A204.1 (cell line): Measurements from ENCODE around the gene TTC32.
"Not testable (repeated sequence)": the region's sequence is repeated elsewhere in the genome, so short reads cannot be mapped to it uniquely, and the experiment has no call there.

Experiments used
- FAIRE-seq: peaks from 2 replicates; lab custom pipeline; 2012; peaks lifted over from hg19 to GRCh38; lab: Jason Lieb, UNC

Gene TTC32

DNA sequence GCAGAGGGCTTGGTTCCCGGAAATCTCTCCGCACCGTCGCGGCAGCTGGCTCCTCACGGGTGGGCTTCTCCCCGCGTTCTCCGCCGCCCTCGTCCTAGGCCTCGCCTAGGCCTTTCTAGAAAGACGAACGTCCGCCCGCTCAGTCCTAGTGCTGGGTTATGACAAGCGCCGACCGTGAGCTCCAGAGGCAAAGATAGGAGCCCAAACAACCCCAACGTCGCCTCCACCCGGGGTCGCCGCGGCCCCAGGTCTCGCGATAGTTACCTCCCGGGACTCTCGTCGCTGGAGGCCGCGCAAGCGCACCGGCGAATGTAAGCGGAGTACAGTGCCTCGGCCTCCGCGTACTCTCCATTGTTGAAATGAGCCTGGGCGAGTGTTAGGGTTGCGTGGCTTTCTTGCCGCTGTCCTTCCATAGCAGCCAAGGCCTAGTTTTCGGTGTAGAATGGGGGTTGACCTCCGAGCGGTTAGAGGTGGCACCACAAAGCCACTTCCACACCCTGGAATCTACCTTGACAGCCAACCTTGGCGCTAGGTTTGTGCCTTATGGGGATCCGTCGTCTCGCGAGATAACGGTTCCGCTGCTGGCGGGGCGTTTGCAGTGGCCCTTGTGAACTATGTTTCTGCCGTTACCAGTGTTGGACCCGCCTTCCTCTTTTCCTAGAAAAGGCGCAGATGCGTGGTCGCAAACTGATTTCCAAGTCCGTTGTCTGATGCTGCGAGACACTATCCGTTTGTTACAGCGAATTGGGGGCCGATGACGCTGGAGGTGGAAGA, at the start of gene TTC32:
TTC32 (minus strand) TSS at position 542 of the 774 bp plus-strand sequence; CDS start at position 413, 129 bp downstream.
- no peak for FAIRE-seq

DNA sequence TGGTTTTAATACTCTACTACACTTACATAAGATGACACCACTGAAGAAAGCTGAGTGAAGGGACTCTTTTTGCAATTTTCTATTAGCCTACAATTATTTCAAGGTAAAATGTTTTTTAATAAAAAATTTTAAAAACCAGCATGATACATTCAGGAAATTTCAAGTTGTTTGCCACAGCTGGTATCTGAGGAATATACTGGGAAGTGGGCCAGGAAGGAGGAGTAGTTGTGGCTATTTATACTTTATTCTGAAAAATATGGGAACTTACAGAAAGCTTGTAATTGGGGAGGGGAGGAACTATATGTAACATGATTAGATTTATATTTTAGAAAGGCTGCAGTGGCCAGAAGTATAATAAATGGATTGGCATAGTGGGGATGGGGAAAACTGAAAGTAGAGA, 47.3 kb upstream of the TTC32 start:
- FAIRE-seq, result no peak

DNA sequence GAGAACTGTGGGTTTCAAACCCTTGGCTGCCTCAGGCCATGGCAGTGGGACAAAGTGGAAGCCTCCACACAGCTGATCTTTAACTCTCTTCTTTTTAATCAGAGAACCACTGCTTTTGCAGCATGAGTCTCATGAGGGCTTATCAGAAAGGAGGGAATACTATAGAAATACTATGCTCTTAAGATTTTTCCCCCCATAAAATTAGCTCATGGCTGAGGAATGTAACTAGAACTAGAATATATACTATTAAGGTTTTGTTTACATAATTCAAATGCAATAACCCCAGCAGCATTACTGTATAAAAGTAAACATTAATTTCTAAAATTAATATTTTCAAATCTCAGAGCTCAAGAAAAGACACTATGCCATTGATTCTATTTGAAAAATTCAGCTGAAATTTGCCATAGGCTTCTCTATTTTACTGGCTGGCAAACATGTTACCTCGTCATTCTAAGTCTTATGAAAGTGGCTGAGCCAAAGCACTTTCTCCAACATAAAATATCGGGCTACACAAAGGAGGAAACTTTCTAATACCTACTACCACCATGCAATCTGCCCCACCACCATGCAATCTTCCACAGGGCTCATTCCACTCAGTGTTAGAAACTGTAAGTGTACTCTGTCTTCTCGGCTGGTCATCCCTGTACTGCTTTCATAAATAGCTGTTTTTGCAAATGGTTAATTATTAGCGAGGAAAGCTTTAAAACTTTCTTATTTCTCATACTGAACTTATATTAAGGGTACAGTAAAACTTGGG, 45.6 kb upstream of the TTC32 start:
- FAIRE-seq, result no peak

DNA sequence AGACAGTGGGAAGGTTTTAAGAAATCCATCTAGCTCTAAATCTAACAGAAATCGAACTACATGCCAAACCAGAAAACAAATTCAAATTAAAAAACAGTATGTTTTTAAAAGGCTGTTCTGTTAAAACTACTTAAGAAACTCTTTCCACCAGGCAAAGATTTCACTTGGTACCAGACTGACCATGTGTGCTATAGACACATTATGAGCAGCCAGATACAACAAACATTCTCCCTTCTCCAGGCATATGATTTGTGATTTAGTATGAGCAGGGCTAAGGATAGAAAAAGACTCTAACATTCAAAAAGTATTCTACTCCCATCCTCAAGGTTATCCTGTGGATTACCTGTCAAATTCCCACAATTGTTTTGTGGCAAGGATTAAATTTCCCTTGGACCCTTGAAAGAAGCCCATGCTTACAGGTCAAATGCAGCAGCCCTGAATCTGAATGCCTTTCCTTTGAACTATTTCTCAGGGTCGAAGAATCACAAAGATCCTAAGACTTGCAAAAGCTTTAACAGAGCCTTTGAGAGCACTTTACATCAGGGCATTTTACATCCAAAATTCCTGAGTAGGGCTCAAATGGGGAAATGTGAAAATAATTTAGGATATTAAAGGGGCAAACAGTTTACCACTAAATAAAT, 42.5 kb upstream of the TTC32 start:
- FAIRE-seq, result no peak

DNA sequence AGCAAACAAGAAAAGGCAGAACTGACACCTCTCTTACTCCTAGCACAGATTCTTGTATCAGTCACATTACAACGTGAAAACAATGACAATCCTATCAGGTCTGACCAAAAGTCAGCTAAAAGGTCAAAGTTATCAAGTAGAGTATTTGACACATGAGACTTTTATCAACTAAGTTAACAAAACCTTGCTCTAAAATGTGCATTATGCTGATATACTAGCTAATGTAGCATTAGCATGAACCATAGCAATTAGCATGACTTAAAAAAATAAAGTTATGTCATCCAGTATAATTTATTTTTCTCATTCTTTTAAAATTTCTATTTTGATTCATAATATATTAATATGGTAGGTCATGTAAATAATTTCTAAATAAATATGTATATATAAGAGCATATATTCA, 41.4 kb upstream of the TTC32 start:
- FAIRE-seq, result peak; percentile 67

DNA sequence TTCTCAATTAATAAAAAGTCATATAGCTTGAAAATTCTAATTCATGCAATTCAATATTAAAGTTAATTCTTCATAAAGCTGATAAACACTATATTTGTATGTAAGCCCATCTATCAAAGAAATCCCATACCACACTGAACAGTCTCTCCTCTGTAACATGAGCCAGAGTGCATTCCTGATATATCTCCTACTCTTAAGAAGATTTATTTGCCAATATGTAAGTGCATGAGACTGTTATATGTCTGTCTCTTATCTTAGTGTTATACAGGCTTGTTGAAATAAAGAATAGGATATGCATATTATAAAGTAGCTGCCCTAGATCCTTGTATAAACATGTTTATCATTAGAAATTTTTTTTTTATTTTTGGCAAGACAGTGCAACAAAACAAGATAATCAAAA, 40.4 kb upstream of the TTC32 start:
- no peak for FAIRE-seq

DNA sequence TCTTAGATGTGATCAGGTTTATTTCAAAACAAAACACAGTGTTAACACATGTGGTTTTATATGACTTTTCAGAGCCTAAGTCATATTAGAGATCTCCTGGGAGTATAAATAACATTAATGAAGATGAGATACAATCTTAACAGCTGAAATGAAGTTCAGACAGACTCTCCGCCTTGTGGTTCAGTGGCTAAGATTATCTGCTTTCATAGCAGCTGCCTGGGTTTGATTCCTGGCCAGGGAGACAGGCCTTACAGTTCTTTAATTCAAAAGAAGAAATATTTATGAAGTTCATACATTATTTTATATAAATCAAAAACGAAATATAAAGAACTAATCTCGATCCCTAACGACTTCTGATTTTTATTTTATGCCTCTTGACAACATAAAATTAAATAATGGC, 35.2 kb upstream of the TTC32 start:
- FAIRE-seq, result no peak

DNA sequence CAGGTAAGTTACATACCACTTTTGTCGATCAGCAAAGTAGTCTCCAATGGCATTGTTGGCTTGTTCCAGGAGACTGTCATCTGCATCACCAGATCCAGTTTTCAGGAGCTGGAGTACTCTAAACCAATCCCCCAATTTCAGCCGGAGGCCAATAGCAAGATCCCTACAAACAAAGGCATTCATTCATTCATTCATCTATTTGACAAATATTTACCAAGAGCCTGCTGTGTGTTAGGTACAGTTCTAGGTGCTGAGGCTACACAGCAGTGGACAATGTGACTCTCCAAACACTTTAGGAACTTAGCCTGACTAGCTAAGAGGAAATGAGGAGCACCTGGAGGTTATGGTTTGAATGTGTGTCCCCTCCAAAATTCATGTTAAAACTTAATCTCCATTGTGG, 34.4 kb upstream of the TTC32 start:
- FAIRE-seq, result no peak

DNA sequence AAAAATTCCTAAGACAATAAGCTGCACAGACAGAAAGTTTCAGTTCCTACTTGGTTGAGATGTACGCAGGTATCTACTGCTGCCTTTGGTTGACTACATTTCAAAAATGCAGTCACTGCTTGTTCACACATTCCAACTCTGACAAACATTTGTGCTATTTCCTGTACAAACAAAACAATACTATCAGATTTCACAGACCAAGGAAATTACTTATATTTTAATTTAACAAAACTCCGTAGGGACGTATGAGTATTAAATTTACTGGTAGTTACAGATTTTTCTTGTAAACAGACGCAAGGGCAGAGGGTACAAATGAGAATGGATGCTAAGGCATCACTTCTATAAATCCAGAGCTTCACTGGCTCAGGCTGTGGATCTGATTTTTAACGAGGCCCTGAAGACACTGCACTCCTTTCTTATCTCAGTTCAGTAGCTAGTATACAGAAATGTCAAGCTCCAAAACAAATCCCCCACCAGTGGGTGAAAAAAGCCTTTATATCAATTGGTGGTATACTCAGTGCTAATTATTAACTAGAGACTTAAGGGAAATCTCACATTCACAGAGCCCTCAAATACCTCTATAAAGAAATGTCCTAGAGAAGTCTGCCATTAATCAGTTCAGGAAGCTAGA, 31.7 kb upstream of the TTC32 start:
- no peak for FAIRE-seq

DNA sequence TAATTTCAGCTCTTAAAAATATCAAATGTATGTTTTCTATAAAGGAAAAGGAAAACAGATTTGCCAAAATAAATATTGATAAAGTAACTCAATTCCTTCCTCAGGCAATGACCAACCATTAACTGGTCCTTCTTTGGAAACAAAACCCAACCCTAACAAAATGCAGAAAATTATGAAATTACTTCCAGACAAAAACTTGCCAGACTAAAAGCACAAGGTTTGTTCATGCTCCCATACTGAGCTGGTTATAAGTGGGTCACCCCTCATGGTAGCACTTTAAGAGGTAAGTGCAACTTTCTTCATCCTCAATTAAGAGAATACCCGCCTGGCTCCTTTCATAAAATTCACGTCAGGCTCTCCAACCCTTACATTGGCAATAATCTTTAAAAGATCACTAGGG, 31.1 kb upstream of the TTC32 start:
- FAIRE-seq, result no peak

DNA sequence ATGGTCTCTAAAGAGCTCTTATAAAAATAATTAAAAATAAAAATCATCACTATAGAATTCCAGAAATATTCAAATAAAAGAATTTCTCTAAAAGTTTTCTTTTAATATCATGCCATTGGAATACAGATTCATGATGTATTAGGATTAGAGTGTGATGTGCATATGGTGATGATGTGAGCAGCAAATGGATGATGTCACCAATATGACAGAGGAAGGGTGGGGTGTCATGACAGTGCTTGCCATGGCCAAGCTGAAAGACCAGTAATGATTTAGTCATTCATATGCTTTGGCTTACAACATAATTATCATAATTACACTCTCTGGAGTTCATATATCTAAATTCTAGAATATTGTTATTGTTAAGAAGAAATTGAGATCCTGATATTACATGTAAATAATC, 27.4 kb upstream of the TTC32 start:
- no peak for FAIRE-seq

DNA sequence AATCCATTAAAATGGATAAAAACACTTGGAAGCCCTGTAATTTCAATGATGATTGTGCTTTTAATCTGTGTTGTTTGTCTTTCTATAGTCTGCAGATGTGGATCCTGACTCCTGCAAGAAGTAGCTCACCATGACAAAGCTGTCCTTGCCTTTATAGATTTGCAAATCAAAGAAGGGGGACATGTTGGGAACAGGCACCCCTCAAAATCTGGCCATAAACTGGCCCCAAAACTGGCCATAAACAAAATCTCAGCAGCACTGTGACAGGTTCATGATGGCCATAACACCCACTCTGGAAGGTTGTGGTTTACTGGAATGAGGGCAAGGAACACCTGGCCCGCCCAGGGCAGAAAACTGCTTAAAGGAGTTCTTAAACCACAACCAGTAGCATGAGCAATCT, 26.0 kb upstream of the TTC32 start:
- FAIRE-seq, result not testable (repeated sequence)

DNA sequence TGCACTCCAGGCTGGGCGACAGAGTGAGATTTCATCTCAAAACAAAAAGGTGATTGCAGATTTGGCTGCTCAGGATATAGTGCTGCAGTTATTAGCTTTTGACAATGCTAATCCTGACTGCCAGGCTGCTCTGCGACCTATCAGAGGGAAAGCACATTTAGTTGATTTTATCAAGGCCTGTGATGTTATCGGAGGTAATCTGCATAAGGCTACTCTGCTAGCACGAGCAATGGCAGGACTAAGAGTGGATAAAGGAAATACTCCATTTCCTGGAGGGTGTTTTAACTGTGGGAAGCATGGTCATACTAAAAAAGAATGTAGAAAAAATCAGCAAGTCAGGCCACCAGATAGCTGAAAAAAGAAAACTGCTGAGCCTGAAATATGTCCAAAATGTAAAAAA, 22.7 kb upstream of the TTC32 start:
- not testable (repeated sequence) for FAIRE-seq

DNA sequence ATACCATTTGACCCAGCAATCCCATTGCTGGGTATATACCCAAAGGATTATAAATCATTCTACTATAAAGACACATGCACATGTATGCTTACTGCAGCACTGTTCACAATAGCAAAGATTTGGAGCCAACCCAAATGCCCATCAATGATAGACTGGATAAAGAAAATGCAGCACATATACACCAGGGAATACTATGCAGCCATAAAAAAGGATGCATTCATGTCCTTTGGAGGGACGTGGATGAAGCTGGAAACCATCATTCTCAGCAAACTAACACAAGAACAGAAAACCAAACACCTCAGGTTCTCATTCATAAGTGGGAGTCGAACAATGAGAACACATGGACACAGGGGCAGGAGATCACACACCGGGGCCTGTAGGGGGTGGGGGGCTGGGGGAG, 20.4 kb upstream of the TTC32 start:
- FAIRE-seq, result not testable (repeated sequence)

DNA sequence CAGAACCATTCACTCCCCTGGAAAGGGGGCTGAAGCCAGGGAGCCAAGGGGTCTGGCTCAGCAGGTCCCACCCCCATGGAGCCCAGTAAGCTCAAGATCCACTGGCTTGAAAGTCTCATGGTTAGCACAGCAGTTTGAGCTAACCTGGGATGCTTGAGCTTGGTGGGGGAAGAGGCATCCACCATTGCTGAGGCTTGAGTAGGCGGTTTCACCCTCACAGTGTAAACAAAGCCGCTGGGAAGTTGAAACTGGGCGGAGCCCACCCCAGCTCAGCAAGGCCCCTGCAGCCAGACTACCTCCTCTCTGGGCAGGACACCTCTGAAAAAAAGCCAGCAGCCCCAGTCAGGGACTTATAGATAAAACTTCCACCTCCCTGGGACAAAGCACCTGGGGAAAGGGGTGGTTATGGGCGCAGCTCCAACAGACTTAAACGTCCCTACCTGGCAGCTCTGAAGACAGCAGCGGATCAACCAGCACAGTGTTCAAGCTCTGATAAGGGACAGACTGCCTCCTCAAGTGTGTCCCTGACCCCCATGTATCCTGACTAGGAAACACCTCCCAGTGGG, 14.7 kb upstream of the TTC32 start:
- FAIRE-seq, result no peak

DNA sequence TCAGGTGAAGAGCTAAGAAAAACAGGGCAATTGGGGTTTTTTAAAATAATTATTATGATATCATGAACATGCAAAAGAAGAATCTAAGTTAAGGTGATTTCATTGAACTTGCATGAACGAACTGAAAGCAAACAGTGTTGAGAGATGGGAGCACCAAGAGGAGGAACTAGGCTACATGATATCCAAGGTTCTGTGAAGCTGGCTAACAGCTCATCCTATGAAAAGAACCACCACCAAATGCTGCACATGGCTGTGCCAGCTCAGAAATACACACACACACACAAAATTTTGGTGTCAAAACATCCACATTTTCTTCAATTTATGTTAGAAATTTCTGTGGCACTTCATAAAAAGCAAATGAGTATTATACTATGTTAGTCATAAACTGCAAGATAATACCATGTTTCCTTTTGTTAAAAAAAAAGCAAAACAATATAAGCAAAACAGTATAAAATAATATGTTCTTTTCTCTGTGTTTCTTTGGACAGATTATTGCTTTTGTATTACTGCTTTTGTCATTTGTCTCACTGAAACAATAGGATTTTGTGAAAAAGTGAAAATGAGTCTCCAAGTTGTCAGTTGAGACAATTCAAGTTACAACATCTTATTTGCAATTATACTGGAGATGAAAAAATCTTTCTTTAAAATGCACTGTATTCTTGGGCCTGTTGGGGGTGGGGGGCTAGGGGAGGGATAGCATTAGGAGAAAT, 12.6 kb upstream of the TTC32 start:
- no peak for FAIRE-seq

DNA sequence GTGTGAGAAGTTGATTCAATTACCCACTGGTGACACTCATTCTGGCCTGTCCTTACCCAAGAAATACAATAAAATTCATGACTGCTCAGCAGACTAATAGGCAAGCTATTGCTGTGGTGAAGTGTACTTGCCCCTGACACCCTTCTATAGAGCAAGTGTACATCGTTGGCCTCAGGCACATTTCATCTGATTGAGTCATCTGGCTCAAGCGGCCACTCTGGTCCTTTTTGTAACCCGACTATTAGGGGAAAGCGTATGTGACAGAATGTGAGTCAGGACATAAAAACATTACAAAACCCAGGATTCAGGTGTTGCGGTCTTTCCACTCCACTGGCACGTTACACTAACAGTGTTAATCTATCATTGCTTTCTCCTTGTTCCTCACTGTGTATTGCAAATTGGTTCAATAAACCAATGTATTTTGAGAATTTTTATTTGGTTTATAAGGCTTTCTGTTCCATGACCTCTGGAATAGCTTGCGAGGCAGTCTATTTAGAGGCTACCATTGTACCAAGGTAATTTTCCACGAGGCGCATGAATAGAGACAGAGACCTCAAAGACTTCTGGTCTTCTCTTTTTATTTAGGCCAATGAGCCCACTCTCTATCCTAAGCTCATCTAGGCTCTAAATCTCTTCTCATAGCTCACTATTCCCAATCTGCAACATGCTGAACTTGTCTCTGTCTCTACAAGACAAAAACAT, 10.2 kb upstream of the TTC32 start:
- no peak for FAIRE-seq

DNA sequence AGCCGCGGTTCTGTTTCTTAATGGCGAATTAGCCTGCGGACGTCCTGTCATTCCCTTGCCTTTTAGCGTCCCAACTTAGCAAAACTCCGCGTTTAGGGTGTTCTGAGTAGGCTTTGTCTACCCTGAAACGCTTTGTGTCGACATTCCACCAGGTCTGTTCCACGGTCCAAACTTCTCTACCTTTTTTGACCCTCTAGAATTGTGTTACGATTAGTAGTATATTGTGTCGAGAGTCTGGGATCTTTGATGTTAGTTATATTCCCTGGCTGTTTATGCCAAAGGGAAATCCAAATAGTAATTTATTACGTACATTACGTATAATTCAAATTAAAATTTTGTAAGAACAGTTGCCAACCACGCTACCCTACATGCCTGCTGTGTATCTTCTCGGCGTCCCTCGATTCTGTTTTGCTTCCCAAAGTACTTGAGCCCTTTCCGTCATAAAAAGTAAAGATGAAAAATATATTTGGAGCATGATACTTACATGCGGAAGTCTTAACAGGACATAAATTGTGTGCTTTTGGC, 495 bp upstream of the TTC32 start:
- FAIRE-seq, result no peak

DNA sequence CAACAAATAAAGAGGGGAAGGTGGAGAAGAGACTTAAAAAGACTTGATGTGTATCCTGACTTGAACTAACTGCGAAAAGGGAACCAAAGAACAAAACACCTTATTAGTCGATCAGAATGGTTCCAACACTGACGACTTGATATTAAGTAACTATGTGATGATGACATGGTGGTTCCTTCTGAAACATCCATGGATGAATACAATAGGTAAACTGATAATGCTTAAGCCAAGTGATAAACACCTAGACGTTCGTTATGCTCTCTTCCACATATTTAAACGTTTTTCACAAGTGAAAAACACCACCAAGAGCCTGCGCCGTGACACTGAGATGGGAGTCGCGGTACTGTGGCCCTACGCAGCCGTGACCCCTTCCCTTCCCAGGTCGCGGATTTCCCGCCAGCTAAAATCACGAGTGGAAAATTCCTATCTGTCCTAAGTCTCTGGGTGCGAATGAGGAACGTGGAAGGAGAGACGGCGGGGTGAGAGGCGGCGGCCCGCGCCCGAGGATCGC, 797 bp downstream of the TTC32 start:
- FAIRE-seq, result no peak
